ENCODE results near the gene NANOS2. TPM values are rescaled to one million over a fixed set of nuclear protein-coding genes. Genes with fewer than 3 reads are reported as not detected.
A peak's percentile ranks its signal among the peaks of the same experiment; 100 is the strongest.

NANOS2 gene
- total and polyA plus RNA-seq, 2 of the 13 experiments (the other 11 are each of a cell fraction or from before 2014, with no cell fraction given) = not detected

DNA sequence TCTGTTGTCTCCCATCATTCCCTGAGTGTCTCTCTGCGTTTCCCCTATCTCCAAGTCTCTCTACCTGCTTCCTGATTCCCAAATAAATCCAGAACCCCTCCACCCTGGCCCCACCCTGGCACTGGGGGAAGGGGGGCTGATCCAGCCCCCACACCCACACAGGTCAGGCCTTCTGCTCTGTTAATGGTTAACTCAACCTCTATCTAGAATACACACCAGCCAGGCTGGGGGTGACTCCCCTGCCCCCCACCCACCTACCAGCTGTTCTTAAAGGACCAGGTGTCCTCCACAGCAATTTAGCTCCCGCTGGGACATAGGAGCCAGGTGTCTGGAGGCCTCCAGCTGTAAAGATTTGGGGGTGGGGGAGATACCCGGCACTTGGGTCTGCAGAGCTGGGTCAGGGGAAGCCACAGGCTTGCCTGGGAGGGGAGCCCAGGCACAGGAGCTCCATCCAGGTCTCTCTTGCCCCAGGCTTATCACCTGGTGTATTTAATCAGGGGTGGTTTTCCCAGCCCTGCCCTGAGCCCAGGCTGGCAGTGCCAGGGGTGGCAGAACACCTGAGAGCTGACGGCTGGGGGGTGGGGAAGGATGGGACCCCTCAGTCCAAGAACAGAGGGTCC lies 32.6 kb downstream of the NANOS2 start (continued):
- TF ChIP-seq ZNF451 (CRISPR knock-in tag; IDR thresholded peaks at IDR 0.05) (no peak), ELF1 (CRISPR knock-in tag; IDR thresholded peaks at IDR 0.05) (peak; percentile 33; the same call in 1 of the 2 replicates), ZNF441 (CRISPR knock-in tag; IDR thresholded peaks at IDR 0.05; ENCODE audit: borderline replicate concordance) (no peak), RARG (CRISPR knock-in tag; IDR thresholded peaks at IDR 0.05; ENCODE audit: low read depth) (peak; percentile 43; the same call in 1 of the 2 replicates), ZNF619 (CRISPR knock-in tag; IDR thresholded peaks at IDR 0.05) (peak; percentile 88; the same call in 1 of the 2 replicates), REPIN1 (CRISPR knock-in tag; IDR thresholded peaks at IDR 0.05; ENCODE audit: borderline replicate concordance, low read depth) (0 out of 2 replicates have a peak, but pooled peaks have one; percentile 65), ARNT (IDR thresholded peaks at IDR 0.05) (no peak), RNF2 (conservative IDR thresholded peaks at IDR 0.05; ENCODE audit: low read depth) (no peak), ZNF160 (CRISPR knock-in tag; IDR thresholded peaks at IDR 0.05) (peak; percentile 58; the same call in 1 of the 2 replicates), ZNF746 (CRISPR knock-in tag; IDR thresholded peaks at IDR 0.05) (peak; percentile 82), ZNF34 (CRISPR knock-in tag; IDR thresholded peaks at IDR 0.05; ENCODE audit: borderline replicate concordance) (no peak), ZNF501 (CRISPR knock-in tag; IDR thresholded peaks at IDR 0.05) (peak; percentile 5; the same call in 1 of the 2 replicates), KLF12 (CRISPR knock-in tag; IDR thresholded peaks at IDR 0.05; ENCODE audit: borderline replicate concordance) (peak; percentile 52; the same call in 1 of the 2 replicates), ZFP41 (CRISPR knock-in tag; IDR thresholded peaks at IDR 0.05; ENCODE audit: borderline replicate concordance) (no peak), ZNF383 (CRISPR knock-in tag; IDR thresholded peaks at IDR 0.05; ENCODE audit: borderline replicate concordance) (peak; percentile 15; the same call in 1 of the 2 replicates), GABPA (IDR thresholded peaks at IDR 0.05; ENCODE audit: low read depth, low read length) (no peak), GABPA (CRISPR knock-in tag; IDR thresholded peaks at IDR 0.05; ENCODE audit: low read depth) (0 out of 2 replicates have a peak, but pooled peaks have one; percentile 39), CBX5 (CRISPR knock-in tag; IDR thresholded peaks at IDR 0.05; ENCODE audit: borderline replicate concordance) (peak; percentile 17; the same call in 1 of the 2 replicates), NCOA2 (CRISPR knock-in tag; IDR thresholded peaks at IDR 0.05) (peak; percentile 85)
- TF ChIP-seq, protein P1, sequence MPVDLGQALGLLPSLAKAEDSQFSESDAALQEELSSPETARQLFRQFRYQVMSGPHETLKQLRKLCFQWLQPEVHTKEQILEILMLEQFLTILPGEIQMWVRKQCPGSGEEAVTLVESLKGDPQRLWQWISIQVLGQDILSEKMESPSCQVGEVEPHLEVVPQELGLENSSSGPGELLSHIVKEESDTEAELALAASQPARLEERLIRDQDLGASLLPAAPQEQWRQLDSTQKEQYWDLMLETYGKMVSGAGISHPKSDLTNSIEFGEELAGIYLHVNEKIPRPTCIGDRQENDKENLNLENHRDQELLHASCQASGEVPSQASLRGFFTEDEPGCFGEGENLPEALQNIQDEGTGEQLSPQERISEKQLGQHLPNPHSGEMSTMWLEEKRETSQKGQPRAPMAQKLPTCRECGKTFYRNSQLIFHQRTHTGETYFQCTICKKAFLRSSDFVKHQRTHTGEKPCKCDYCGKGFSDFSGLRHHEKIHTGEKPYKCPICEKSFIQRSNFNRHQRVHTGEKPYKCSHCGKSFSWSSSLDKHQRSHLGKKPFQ (CRISPR knock-in tag; IDR thresholded peaks at IDR 0.05; ENCODE audit: insufficient replicate concordance) = peak; percentile 23
- TF ChIP-seq, protein P2, sequence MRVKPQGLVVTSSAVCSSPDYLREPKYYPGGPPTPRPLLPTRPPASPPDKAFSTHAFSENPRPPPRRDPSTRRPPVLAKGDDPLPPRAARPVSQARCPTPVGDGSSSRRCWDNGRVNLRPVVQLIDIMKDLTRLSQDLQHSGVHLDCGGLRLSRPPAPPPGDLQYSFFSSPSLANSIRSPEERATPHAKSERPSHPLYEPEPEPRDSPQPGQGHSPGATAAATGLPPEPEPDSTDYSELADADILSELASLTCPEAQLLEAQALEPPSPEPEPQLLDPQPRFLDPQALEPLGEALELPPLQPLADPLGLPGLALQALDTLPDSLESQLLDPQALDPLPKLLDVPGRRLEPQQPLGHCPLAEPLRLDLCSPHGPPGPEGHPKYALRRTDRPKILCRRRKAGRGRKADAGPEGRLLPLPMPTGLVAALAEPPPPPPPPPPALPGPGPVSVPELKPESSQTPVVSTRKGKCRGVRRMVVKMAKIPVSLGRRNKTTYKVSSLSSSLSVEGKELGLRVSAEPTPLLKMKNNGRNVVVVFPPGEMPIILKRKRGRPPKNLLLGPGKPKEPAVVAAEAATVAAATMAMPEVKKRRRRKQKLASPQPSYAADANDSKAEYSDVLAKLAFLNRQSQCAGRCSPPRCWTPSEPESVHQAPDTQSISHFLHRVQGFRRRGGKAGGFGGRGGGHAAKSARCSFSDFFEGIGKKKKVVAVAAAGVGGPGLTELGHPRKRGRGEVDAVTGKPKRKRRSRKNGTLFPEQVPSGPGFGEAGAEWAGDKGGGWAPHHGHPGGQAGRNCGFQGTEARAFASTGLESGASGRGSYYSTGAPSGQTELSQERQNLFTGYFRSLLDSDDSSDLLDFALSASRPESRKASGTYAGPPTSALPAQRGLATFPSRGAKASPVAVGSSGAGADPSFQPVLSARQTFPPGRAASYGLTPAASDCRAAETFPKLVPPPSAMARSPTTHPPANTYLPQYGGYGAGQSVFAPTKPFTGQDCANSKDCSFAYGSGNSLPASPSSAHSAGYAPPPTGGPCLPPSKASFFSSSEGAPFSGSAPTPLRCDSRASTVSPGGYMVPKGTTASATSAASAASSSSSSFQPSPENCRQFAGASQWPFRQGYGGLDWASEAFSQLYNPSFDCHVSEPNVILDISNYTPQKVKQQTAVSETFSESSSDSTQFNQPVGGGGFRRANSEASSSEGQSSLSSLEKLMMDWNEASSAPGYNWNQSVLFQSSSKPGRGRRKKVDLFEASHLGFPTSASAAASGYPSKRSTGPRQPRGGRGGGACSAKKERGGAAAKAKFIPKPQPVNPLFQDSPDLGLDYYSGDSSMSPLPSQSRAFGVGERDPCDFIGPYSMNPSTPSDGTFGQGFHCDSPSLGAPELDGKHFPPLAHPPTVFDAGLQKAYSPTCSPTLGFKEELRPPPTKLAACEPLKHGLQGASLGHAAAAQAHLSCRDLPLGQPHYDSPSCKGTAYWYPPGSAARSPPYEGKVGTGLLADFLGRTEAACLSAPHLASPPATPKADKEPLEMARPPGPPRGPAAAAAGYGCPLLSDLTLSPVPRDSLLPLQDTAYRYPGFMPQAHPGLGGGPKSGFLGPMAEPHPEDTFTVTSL (CRISPR knock-in tag; IDR thresholded peaks at IDR 0.05; ENCODE audit: borderline replicate concordance) = no peak; the same call in 1 of the 2 replicates
- TF ChIP-seq, protein P3, sequence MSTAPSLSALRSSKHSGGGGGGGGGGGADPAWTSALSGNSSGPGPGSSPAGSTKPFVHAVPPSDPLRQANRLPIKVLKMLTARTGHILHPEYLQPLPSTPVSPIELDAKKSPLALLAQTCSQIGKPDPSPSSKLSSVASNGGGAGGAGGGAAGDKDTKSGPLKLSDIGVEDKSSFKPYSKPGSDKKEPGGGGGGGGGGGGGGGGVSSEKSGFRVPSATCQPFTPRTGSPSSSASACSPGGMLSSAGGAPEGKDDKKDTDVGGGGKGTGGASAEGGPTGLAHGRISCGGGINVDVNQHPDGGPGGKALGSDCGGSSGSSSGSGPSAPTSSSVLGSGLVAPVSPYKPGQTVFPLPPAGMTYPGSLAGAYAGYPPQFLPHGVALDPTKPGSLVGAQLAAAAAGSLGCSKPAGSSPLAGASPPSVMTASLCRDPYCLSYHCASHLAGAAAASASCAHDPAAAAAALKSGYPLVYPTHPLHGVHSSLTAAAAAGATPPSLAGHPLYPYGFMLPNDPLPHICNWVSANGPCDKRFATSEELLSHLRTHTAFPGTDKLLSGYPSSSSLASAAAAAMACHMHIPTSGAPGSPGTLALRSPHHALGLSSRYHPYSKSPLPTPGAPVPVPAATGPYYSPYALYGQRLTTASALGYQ (CRISPR knock-in tag; IDR thresholded peaks at IDR 0.05) = peak; percentile 86; the same call in 1 of the 2 replicates

All from HepG2 (cell line).